ENCODE results near the gene RELB.
A peak's percentile ranks its signal among the peaks of the same experiment; 100 is the strongest.

The RELB gene

DNA sequence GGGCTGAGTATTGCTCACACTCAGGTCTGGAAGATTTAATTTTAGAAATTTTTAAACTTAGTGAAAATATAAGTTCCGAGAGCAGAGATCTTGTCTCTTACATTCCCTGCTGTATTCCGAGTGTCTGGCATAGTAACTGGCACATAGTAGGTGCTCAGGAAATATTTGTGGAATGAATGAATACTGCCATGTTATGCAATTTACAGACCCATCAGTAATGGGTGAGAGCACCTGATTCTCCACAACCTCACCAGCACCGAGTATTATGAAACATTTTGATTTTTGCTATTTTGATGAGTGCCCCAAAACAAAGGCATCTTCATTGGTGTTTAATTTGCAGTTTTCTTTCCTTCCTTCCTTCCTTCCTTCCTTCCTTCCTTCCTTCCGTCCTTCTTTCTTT is 21.8 kb downstream of the RELB start:
- no peaks in the 10 kb centered on the region for H3K4me1 Mint-ChIP-seq
- H3K4me3 Mint-ChIP-seq = no peak overlapping the region
- peak overlapping the region; percentile 62 for H3K27ac Mint-ChIP-seq
- peaks cover 13% of the 10 kb centered on the region for H3K36me3 Mint-ChIP-seq
- CTCF ChIA-PET = interaction anchor here (1.3 kb wide), 1 partner anchor 42 kb away, joined by 3 read pairs; no protein-coding TSS in a partner anchor
- no peaks in the 10 kb centered on the region for H3K27me3 Mint-ChIP-seq
- no peaks in the 10 kb centered on the region for H3K9me3 Mint-ChIP-seq
- DNase-seq = no peak

DNA sequence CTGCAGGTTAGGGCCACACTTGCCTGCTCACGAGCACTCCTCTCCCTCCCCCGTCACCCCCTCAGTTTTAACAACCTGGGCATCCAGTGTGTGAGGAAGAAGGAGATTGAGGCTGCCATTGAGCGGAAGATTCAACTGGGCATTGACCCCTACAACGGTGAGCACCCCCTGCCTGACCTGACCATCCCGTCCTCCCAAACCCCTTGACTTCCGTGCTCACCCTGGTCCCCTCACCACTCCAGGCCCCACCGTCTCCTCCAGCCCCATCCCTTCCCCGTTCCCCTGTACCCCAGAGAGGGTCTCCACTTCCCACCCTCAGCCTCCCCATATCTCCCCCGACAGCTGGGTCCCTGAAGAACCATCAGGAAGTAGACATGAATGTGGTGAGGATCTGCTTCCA is 24.0 kb downstream of the RELB start:
- H3K27ac Mint-ChIP-seq = no peak overlapping the region
- peaks cover 18% of the 10 kb centered on the region for H3K36me3 Mint-ChIP-seq
- H3K4me1 Mint-ChIP-seq = no peaks in the 10 kb centered on the region
- H3K27me3 Mint-ChIP-seq = no peaks in the 10 kb centered on the region
- no peak for DNase-seq
- no peak overlapping the region for H3K4me3 Mint-ChIP-seq
- H3K9me3 Mint-ChIP-seq = no peaks in the 10 kb centered on the region
- CTCF ChIA-PET = no interaction called here

DNA sequence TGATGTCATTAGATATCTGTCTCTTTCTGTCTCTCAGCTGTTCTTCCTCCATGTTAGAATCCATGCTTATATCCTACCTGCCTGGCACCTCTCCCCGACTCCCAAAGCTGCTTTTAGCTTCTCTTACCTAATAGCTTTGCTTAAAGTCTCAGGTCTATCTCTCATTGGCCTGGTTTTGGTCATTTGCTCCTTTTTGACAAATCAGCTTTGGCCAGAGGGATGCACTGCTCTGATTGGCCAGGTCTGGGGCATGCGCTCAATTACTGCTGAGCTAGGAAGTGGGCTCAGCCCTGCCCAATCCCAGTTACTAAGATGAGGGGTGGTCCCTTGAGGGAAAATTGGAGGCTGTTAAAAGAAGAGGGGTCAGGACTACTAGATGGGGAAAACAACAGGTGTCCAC is 26.1 kb downstream of the RELB start:
- H3K9me3 Mint-ChIP-seq = no peaks in the 10 kb centered on the region

DNA sequence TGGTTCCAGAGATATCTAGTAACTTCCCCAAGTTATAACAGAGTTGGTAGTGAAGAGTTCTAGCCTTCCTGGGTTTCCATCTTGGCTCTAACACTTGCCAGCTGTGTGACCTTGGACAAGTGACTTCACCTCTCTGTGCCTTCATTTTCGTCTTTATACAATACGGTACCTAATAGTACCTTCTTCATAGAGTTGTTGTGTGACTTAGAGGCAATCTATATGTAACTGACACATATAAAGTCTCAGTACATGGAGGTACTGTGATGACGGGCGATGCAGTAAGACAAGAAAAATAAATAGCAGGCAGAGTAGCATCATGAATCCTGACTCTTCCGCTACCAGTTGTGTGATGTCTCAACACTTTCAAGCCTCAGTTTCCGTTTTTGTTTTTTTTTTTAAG is 29.6 kb downstream of the RELB start:
- H3K36me3 Mint-ChIP-seq = peaks cover 39% of the 10 kb centered on the region
- no peak overlapping the region for H3K4me3 Mint-ChIP-seq
- no peaks in the 10 kb centered on the region for H3K27me3 Mint-ChIP-seq
- DNase-seq = no peak
- H3K27ac Mint-ChIP-seq = no peak overlapping the region
- no peaks in the 10 kb centered on the region for H3K4me1 Mint-ChIP-seq
- CTCF ChIA-PET = no interaction called here
- no peaks in the 10 kb centered on the region for H3K9me3 Mint-ChIP-seq

More for the DNA sequence above, 26.1 kb downstream of the RELB start:
- no peaks in the 10 kb centered on the region for H3K4me1 Mint-ChIP-seq
- no peak overlapping the region for H3K27ac Mint-ChIP-seq
- no peak overlapping the region for H3K4me3 Mint-ChIP-seq
- H3K27me3 Mint-ChIP-seq = no peaks in the 10 kb centered on the region
- H3K36me3 Mint-ChIP-seq = peaks cover 27% of the 10 kb centered on the region
- no peak for DNase-seq
- CTCF ChIA-PET = interaction anchor here (1.3 kb wide), 1 partner anchor 32 kb away, joined by 4 read pairs; no protein-coding TSS in a partner anchor

DNA sequence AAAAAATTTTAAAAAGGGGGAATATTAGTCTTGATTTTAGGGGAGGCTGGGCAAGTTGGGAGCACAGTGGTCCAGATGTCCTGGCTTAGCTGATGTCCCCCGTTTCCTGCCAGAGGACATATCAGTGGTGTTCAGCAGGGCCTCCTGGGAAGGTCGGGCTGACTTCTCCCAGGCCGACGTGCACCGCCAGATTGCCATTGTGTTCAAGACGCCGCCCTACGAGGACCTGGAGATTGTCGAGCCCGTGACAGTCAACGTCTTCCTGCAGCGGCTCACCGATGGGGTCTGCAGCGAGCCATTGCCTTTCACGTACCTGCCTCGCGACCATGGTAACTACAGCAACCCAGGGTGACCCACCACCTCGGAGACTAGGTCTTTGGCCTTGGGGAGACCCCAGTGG is 31.2 kb downstream of the RELB start:
- Mint-ChIP-seq H3K27ac (no peak overlapping the region), H3K27me3 (no peaks in the 10 kb centered on the region), H3K4me1 (no peaks in the 10 kb centered on the region), H3K36me3 (peaks cover 32% of the 10 kb centered on the region), H3K9me3 (no peaks in the 10 kb centered on the region), H3K4me3 (no peak overlapping the region)
- CTCF ChIA-PET = no interaction called here
- DNase-seq = no peak

DNA sequence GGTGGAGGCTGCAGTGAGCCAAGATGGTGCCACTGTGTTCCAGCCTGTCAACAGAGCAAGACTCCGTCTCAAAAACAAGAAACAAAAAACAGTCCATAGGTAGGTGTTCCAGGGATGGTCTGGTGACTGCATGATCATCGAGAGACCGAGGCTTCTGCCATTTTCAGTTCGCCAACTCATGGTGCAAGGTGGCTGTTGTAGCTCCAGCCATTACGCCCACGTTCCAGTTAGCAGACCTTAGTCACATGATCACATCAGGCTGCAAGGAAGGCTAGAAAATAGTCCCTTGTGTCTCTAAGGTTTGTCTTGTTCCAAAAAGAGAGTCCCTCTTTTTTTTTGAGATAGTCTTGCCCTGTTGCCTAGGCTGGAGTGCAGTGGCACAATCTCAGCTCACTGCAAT is 34.5 kb downstream of the RELB start:
- H3K27ac Mint-ChIP-seq = no peak overlapping the region
- H3K36me3 Mint-ChIP-seq = peaks cover 35% of the 10 kb centered on the region
- no peaks in the 10 kb centered on the region for H3K27me3 Mint-ChIP-seq
- peaks cover 24% of the 10 kb centered on the region for H3K4me1 Mint-ChIP-seq
- no peaks in the 10 kb centered on the region for H3K9me3 Mint-ChIP-seq
- CTCF ChIA-PET = no interaction called here
- H3K4me3 Mint-ChIP-seq = no peak overlapping the region
- DNase-seq = no peak

DNA sequence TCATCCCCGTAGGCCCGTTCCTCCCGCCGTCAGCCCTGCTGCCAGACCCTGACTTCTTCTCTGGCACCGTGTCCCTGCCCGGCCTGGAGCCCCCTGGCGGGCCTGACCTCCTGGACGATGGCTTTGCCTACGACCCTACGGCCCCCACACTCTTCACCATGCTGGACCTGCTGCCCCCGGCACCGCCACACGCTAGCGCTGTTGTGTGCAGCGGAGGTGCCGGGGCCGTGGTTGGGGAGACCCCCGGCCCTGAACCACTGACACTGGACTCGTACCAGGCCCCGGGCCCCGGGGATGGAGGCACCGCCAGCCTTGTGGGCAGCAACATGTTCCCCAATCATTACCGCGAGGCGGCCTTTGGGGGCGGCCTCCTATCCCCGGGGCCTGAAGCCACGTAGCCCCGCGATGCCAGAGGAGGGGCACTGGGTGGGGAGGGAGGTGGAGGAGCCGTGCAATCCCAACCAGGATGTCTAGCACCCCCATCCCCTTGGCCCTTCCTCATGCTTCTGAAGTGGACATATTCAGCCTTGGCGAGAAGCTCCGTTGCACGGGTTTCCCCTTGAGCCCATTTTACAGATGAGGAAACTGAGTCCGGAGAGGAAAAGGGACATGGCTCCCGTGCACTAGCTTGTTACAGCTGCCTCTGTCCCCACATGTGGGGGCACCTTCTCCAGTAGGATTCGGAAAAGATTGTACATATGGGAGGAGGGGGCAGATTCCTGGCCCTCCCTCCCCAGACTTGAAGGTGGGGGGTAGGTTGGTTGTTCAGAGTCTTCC is 36.3 kb downstream of the RELB start:
- H3K4me3 Mint-ChIP-seq = peak overlapping the region; percentile 15
- peaks cover 35% of the 10 kb centered on the region for H3K4me1 Mint-ChIP-seq
- H3K27ac Mint-ChIP-seq = no peak overlapping the region
- DNase-seq = no peak
- peaks cover 38% of the 10 kb centered on the region for H3K36me3 Mint-ChIP-seq
- H3K27me3 Mint-ChIP-seq = no peaks in the 10 kb centered on the region
- no peaks in the 10 kb centered on the region for H3K9me3 Mint-ChIP-seq
- CTCF ChIA-PET = no interaction called here

DNA sequence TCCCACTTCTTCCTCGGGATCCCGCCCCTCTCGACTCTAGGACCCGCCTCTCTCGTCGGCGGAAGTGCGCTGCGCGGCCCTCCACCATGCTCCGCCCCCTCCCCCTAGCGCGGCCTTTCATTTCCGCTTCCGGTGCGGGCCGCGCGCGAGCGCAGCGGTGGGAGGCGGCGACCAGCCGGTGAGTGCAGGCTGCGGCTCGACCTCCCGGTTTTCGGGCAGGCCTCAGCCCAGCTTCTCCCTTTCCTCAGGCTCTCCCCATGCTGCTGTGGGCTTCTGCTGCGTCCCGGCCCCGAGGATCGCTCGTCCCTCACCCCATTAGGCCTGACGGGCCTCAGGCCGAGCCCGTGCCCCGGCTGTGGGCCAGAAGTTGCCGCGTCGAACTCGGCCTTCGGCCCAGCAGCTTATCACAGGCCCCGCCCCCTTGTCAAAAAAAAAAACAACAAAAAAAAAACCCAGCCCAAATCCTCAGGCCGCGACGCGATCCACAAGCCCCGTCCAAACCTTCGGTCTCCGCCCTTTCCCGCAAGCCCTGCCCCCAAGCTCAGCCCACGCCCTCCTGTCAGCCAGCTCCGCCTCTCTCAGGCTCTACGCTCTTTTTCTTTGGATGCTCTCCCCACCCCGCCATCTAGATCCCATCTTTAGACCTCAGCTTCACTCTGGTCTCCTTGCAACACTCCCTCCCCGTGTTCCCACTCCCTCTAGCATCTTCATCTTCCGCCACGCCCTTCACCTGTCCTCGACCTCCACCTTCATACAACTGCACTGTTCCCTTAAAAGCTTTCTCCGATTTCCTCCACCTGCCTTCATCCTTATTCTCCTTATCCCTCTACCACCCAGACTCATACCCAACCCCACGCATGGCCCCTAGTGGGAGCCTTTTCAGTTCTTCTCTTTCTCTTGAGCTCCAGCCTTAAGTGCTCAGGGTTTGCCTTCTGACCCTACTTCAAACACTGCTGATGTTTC is 37.9 kb downstream of the RELB start, which contains the start of gene CLASRP:
Gene CLASRP (plus strand): TSS at position 115 of the 963 bp plus-strand sequence. CDS start 1,168 bp downstream, outside the sequence.
- CTCF ChIA-PET = interaction anchor here (0.5 to 5.1 kb wide), 7 partner anchors 8 to 882 kb away, joined by 3 to 22 read pairs (median 3); no protein-coding TSS in a partner anchor
- H3K36me3 Mint-ChIP-seq = peaks cover 33% of the 10 kb centered on the region
- peak; percentile 92 for DNase-seq
- H3K4me1 Mint-ChIP-seq = peaks cover 35% of the 10 kb centered on the region
- H3K9me3 Mint-ChIP-seq = no peaks in the 10 kb centered on the region
- H3K27ac Mint-ChIP-seq = peak within 1 kb of the TSS; percentile 99
- H3K4me3 Mint-ChIP-seq = peak within 1 kb of the TSS; percentile 99
- no peaks in the 10 kb centered on the region for H3K27me3 Mint-ChIP-seq

DNA sequence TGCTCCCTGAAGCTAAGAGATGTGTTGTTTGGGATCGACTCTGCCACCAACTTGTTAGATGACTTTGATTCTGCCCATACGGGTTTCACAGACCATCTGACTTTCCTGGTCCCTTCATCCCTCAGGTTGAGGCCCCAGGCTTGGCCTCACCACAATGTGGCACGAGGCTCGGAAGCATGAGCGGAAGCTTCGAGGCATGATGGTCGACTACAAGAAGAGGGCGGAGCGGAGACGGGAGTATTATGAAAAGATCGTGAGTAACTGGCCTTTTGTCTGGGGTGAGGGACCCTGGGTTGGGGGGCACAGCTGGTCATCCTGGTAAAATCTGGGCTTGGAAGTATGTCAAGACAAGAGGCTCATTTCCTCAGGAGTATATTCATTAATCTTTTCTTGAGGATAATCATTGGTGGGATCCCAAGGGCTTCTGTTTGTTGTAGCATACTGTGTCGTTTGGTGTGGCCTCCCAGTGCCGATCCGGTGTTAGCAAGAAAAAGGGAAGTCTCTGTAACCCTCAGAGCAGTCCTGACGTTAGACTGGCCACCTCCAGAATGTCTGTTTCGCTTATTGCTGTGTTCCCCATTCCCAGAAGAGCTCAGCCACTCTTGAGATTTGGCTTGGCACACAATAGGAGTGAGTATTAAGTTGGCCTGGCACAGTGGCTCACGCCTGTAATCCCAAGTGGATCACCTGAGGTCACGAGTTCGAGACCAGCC is 39.0 kb downstream of the RELB start:
- CTCF ChIA-PET = interaction anchor here (0.5 to 5.1 kb wide), 5 partner anchors 7 to 883 kb away, joined by 3 to 22 read pairs (median 3); no protein-coding TSS in a partner anchor
- Mint-ChIP-seq H3K9me3 (no peaks in the 10 kb centered on the region), H3K36me3 (peaks cover 32% of the 10 kb centered on the region), H3K27me3 (no peaks in the 10 kb centered on the region), H3K27ac (peak overlapping the region; percentile 99), H3K4me3 (peak overlapping the region; percentile 99), H3K4me1 (peaks cover 37% of the 10 kb centered on the region)
- DNase-seq = no peak

DNA sequence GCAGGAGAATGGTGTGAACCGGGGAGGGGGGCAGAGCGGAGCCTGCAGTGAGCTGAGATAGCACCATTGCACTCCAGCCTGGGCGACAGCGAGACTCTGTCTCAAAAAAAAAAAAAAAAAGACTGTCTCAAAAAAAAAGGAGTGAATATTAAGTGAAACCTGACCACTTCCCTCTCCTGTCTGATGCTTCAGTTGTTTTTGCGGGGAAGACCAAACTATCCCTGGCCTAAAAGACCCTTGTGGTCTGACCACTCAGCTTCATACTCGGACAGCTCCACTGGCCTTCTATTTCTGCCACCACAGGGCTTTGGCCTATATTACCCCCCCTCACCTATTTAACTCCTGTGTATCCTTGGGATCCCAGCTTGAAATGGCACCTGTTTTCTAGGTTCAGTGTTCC is 39.9 kb downstream of the RELB start:
- H3K27me3 Mint-ChIP-seq = no peaks in the 10 kb centered on the region
- H3K36me3 Mint-ChIP-seq = peaks cover 32% of the 10 kb centered on the region
- peaks cover 45% of the 10 kb centered on the region for H3K4me1 Mint-ChIP-seq
- peak overlapping the region; percentile 19 for H3K4me3 Mint-ChIP-seq
- CTCF ChIA-PET = interaction anchor here (5.1 kb wide), 1 partner anchor 19 kb away, joined by 22 read pairs; no protein-coding TSS in a partner anchor
- no peaks in the 10 kb centered on the region for H3K9me3 Mint-ChIP-seq
- no peak for DNase-seq
- no peak overlapping the region for H3K27ac Mint-ChIP-seq

DNA sequence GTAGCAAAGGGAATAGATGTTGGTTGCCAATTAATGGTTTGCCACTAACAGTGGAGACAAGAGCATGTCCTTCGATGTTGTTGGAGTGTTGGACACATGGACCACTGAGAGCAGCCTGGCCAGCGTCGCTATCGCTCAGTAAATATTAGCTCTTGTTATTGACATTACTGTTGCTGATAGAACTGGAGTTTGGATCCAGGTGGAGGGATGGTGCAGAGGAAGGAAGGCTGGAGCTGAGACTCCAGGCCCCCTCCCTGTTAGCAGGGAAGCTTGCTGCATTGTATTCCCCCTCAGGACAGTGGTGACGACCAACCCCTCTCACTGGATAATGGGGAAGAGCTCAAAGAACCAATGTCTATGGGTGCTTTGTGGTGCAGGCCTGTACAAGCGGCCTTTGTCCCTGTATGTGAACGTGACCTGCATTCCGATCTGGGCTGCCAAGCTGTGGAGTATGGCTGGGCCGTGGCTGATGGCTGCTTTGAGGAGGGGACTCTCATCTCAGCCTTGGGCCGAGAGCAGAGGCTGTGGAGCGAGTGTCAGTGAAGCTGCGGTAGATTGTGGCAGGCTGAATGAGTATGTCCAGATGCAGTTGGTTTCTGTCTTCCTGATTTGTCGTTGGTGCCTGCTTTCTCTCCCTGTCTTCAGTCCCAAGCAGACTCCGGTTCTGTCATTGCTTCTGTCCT is 44.5 kb downstream of the RELB start:
- no peak for DNase-seq
- Mint-ChIP-seq H3K4me3 (no peak overlapping the region), H3K36me3 (peaks cover 29% of the 10 kb centered on the region), H3K27me3 (no peaks in the 10 kb centered on the region), H3K4me1 (peaks cover 40% of the 10 kb centered on the region), H3K9me3 (no peaks in the 10 kb centered on the region), H3K27ac (no peak overlapping the region)
- CTCF ChIA-PET = interaction anchor here (0.5 to 3.1 kb wide), 2 partner anchors 13 to 144 kb away, joined by 3 to 13 read pairs; no protein-coding TSS in a partner anchor

DNA sequence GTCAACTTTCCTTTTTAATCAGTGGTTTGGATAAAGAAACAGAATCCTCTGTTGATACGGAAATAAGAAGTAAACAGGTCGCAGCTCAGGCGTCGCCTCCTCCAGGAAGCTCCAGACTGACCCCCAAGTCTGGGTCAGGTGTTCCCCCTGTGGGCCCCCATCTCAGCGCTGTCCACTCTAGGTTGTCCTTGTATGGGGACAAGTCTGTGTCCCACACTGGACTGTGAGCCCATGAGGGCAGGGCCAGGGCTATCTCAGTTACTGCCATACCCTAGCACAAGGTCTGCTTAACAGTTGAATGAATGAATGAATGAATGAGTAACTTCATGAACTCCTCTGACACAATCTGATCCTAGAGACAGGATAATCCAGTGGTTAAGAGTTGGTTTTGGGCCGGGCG is 45.1 kb downstream of the RELB start:
- Mint-ChIP-seq H3K4me1 (peaks cover 38% of the 10 kb centered on the region), H3K4me3 (no peak overlapping the region), H3K9me3 (no peaks in the 10 kb centered on the region), H3K27ac (no peak overlapping the region), H3K36me3 (peaks cover 27% of the 10 kb centered on the region), H3K27me3 (no peaks in the 10 kb centered on the region)
- no peak for DNase-seq
- CTCF ChIA-PET = interaction anchor here (3.1 kb wide), 1 partner anchor 13 kb away, joined by 13 read pairs; no protein-coding TSS in a partner anchor

DNA sequence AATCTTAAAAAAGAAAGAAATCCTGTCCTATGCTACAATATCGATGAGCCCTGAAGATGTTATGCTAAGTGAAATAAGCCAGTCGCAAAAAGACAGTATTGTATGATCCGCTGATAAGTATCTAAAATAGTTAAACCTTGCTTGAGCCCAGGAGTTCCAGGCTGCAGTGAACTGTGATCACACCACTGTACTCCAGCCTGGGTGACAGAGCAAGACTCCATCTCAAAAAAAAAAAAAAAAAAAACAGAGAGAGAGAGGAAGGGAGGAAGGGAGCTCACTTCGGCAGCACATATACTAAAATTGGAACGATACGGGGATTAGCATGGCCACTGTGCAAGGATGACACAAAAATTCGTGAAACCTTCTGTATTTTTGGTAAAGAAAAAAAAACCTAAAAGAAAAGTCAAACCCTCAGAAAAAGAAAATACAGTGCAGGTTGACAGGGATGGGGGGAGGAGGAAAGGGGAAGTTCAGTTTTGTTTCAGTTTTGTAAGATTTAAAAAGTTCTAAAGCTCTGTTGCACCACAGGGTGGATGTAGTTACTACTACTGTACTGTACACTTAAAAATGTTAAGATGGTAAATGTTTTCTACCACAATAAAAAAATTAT is 46.0 kb downstream of the RELB start:
- Mint-ChIP-seq H3K27ac (peak overlapping the region; percentile 86), H3K27me3 (no peaks in the 10 kb centered on the region), H3K9me3 (no peaks in the 10 kb centered on the region), H3K4me1 (peaks cover 29% of the 10 kb centered on the region), H3K36me3 (peaks cover 22% of the 10 kb centered on the region), H3K4me3 (peak overlapping the region; percentile 66)
- DNase-seq = no peak
- CTCF ChIA-PET = interaction anchor here (0.7 to 1.1 kb wide), 3 partner anchors 8 to 47 kb away, joined by 3 to 4 read pairs (median 4); partner anchors contain the start of gene CLASRP
